Lower lobe of right lung (tissue), 2 donors: ENCODE measurements around the gene PILRA. TPM values are rescaled to one million over a fixed set of nuclear protein-coding genes. Genes with fewer than 3 reads are reported as not detected.
A peak's percentile ranks its signal among the peaks of the same experiment; 100 is the strongest.

Source experiments
- ATAC-seq, 2 donors: fragments of 200-7000 bp; cut with Tn5 transposase; one replicate each; pipeline ENCODE4 v1.9.1; 2020 to 2022; ENCODE audit warnings: mild to moderate bottlenecking in 2 of 2, moderate library complexity in 2 of 2
- DNase-seq: peaks from one replicate; pipeline ENCODE4 v3.0.0-alpha.2; 2020
- H3K27ac ChIP-seq: fragments of 200-600 bp; one replicate; pipeline ENCODE4 v1.8.0; 2022
- H3K27me3 ChIP-seq: fragments of 200-600 bp; one replicate; pipeline ENCODE4 v1.8.0; 2022; ENCODE audit warnings: low read depth
- H3K36me3 ChIP-seq: fragments of 200-600 bp; one replicate; pipeline ENCODE4 v1.8.0; 2022; ENCODE audit warnings: mild to moderate bottlenecking
- H3K4me1 ChIP-seq: fragments of 200-600 bp; one replicate; pipeline ENCODE4 v1.8.0; 2022
- H3K4me3 ChIP-seq: fragments of 200-600 bp; one replicate; pipeline ENCODE4 v1.8.0; 2022; ENCODE audit warnings: mild to moderate bottlenecking
- H3K9me3 ChIP-seq: fragments of 200-600 bp; one replicate; pipeline ENCODE4 v1.8.0; 2022
- intact Hi-C: fragments of 100-400 bp; cut with DNase I; formaldehyde crosslinking; loops from one replicate; pipeline ENCODE4 v1.11.0; 2022
- total RNA-seq: library from RNA; stranded (reverse); fragmentation: NEBNext Ultra II Directional; extraction: Animal tissue kit (Norgen Biotek cat#: 25700); gene quantifications from one replicate; pipeline ENCODE4 v1.2.1, GENCODE V29; 2021
- TF ChIP-seq, protein P1 (sequence below): fragments of 200-600 bp; IDR thresholded peaks from one replicate; pipeline ENCODE4 v1.8.0; 2022; ENCODE audit warnings: antibody characterized with exemption, mild to moderate bottlenecking
- donor health status: DM: no; HTN: yes; CAD: no; lungs with severe emphysema.

Gene PILRA
- total RNA-seq, 1 donor from 2014 or later, result 48.7 TPM

DNA sequence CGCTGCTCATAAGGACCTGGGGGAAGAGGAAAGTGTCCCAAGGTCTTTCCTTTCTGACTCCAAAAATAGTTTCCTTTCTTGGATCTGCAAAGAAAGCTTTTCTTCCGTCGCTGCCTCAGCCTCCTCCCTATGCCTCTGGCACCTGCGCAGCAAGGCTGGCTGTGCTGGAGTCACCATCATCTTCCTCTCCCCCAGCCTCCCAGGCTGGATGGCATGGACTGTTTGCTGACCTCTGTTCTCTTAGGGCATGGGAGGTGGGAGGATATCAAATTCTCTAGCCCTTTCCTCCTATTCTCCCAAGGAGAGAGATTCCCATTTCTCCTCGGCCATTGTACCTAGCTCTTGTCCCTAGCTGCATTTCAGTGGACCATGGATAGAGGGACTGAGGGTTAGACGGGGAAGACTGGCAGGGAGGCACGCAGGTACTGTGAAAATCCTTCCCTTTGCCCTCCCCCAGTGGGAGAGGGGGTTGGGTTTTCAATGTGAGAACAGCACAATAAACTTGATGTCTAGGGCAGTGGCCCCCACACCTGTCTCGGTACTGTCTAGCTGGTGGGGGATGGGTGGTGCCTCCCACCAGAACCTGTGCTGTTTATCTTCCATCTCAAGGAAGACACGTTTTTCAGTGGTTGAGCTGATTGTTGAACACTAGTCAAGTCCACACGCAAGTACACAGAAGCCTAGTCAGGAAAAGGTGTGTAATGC is 60.5 kb downstream of the PILRA start:
- Histone ChIP-seq H3K4me1 (peaks cover 48% of the 10 kb centered on the region), H3K27ac (no peak overlapping the region), H3K27me3 (no peaks in the 10 kb centered on the region), H3K4me3 (no peak overlapping the region), H3K9me3 (no peaks in the 10 kb centered on the region), H3K36me3 (peaks cover 38% of the 10 kb centered on the region)
- peak; percentile 28 for DNase-seq
- TF ChIP-seq, protein P1, sequence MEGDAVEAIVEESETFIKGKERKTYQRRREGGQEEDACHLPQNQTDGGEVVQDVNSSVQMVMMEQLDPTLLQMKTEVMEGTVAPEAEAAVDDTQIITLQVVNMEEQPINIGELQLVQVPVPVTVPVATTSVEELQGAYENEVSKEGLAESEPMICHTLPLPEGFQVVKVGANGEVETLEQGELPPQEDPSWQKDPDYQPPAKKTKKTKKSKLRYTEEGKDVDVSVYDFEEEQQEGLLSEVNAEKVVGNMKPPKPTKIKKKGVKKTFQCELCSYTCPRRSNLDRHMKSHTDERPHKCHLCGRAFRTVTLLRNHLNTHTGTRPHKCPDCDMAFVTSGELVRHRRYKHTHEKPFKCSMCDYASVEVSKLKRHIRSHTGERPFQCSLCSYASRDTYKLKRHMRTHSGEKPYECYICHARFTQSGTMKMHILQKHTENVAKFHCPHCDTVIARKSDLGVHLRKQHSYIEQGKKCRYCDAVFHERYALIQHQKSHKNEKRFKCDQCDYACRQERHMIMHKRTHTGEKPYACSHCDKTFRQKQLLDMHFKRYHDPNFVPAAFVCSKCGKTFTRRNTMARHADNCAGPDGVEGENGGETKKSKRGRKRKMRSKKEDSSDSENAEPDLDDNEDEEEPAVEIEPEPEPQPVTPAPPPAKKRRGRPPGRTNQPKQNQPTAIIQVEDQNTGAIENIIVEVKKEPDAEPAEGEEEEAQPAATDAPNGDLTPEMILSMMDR, result no peak
- intact Hi-C loops, result no loop called here
- no peak for ATAC-seq

DNA sequence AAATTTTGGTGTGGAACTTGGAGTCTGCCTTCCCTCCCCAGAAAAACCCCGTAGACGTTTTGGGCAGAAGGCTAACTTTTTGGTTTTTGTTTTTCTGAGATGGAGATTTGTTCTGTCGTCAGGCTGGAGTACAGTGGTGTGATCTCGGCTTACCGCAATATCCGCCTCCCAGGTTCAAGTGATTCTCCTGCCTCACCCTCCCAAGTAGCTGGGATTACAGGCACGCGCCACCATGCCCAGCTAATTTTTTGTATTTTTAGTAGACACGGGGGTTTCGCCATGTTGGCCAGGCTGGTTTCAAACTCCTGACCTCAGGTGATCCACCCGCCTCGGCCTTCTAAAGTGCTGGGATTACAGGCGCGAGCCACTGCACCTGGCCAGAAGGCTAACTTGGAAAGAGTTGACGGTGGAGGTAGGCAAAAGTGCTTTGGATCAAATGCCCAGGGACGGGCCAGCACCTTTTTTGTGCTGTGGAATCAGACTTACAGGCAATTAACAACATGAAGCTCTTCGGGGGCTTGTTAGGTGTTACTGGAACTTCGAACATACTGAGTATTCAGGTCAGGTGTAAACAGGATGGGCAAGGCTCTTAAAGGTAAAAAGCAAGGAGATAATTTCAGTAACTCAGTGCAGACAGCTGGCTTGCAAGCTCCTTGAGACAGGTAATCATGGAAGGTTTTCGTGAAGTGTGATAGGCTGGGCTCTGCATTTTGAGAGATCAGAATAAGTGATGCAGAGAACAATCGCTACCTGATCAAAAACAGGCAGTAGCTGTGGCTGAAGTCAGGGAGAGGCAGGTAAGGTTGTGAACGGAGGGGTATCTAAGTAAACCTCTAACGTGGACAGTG is 61.2 kb downstream of the PILRA start:
- H3K27ac ChIP-seq, result peak overlapping the region; percentile 95
- no peaks in the 10 kb centered on the region for H3K27me3 ChIP-seq
- intact Hi-C loops, result no loop called here
- H3K9me3 ChIP-seq, result no peaks in the 10 kb centered on the region
- H3K4me1 ChIP-seq, result peaks cover 48% of the 10 kb centered on the region
- peak; percentile 19 for DNase-seq
- TF ChIP-seq, protein P1, result no peak
- peaks cover 38% of the 10 kb centered on the region for H3K36me3 ChIP-seq
- peak overlapping the region; percentile 84 for H3K4me3 ChIP-seq
- no peak for ATAC-seq

DNA sequence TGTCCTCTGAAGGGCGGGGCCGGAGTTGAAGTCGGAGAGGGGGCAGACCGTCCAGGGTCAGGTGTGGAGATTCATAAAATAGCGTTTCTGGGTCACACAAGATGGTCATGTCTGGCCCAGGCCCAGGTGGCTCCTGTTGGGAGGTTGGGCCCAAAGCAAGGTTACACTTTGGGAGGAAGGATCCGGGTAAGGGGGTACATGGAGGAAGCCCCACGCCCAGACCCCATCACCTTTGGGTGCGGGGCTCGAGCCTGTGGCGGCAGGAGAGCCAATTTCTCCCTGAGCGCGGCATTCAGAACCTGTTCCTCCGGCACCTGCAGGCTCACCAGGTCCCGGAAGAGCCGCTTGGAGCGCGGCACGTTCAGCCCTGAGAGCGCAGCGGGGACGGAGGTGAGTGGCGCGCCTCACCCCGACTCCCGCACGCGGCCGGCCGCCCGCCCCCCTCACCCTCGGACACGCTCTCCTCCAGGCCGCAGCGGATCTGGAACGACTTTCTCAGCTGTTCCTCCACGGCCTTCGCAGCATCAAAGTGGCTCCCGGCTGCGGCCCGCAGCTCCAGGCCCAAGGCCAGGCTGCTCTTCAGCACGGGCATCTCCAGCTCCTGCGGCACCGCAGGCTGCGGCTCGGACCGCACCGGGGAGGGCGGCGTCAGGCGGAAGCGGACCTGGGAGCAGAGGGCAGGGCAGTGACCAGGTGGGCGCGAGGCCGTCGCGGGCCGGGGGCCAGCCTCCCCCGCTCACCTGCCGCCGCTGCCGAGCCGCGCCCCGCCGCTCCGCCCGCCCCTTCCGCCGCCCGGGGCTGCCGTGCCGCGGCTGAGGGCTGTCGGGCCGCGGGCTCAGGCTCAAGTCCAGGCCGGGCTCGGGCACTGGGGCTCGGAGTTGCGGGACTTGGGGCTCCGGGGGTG is 62.4 kb downstream of the PILRA start:
- Histone ChIP-seq H3K4me3 (peak overlapping the region; percentile 84), H3K4me1 (peaks cover 44% of the 10 kb centered on the region), H3K27me3 (no peaks in the 10 kb centered on the region), H3K27ac (peak overlapping the region; percentile 95), H3K9me3 (no peaks in the 10 kb centered on the region), H3K36me3 (peaks cover 38% of the 10 kb centered on the region)
- TF ChIP-seq, protein P1, result no peak
- ATAC-seq (peak; percentile 64 to 68), DNase-seq (peak; percentile 69)
- intact Hi-C loops, result no loop called here

- no peak for ATAC-seq
- H3K4me3 ChIP-seq, result peak overlapping the region; percentile 84
Observed at GRCh38 chr7:100437150-100438100, 64.1 kb downstream of the PILRA start.

More at GRCh38 chr7:100437150-100438100, 64.1 kb downstream of the PILRA start:
- Histone ChIP-seq H3K27ac (peak overlapping the region; percentile 95), H3K36me3 (peaks cover 26% of the 10 kb centered on the region), H3K27me3 (no peaks in the 10 kb centered on the region), H3K4me1 (peaks cover 26% of the 10 kb centered on the region), H3K9me3 (no peaks in the 10 kb centered on the region)
- intact Hi-C loops, result no loop called here
- TF ChIP-seq, protein P1, result no peak
- peak; percentile 54 for DNase-seq
